WTC11 (cell line): Measurements from ENCODE around the gene KCNB1. TPM values are rescaled to one million over a fixed set of nuclear protein-coding genes. Genes with fewer than 3 reads are reported as not detected.

Experiments used
- ATAC-seq: fragments of 200-7000 bp; cut with Tn5 transposase; 2 replicates; pipeline ENCODE4 v1.10.0; 2021; ENCODE audit warnings: mild to moderate bottlenecking, moderate library complexity
- CTCF ChIA-PET: fragments of 300-600 bp; sonication (Branson Sonifier 250); formaldehyde crosslinking; loops from one replicate; lab custom pipeline; 2021; ENCODE audit warnings: antibody characterized with exemption; lab: Charles Lee
- POLR2A ChIA-PET: fragments of 350-600 bp; sonication (Branson Sonifier 250); formaldehyde crosslinking; loops from one replicate; lab custom pipeline; 2021; ENCODE audit warnings: antibody characterized with exemption; lab: Charles Lee
- DNase-seq: peaks from one replicate; pipeline ENCODE4 v3.0.0; 2021; ENCODE audit warnings: low spot score
- H3K27ac Mint-ChIP-seq: 2 replicates; pipeline ENCODE4 v1.8.0; 2021; ENCODE audit warnings: mixed read lengths
- H3K27me3 Mint-ChIP-seq: 2 replicates; pipeline ENCODE4 v1.8.0; 2021; ENCODE audit warnings: low read depth, mild to moderate bottlenecking, moderate library complexity, mixed read lengths
- H3K36me3 Mint-ChIP-seq: 2 replicates; pipeline ENCODE4 v1.8.0; 2021; ENCODE audit warnings: mixed read lengths
- H3K4me1 Mint-ChIP-seq: 2 replicates; pipeline ENCODE4 v1.8.0; 2022; ENCODE audit warnings: mixed read lengths
- H3K4me3 Mint-ChIP-seq: 2 replicates; pipeline ENCODE4 v1.8.0; 2021; ENCODE audit warnings: mild to moderate bottlenecking, moderate library complexity, mixed read lengths
- H3K9me3 Mint-ChIP-seq: 2 replicates; pipeline ENCODE4 v1.8.0; 2021; ENCODE audit warnings: mixed read lengths
- CREB1 ChIP-seq: sonication (generic); formaldehyde crosslinking; IDR thresholded peaks from 2 replicates; pipeline ENCODE4 v1.8.0; 2023; ENCODE audit warnings: mild to moderate bottlenecking, missing genetic modification reagents
- E2F4 ChIP-seq: sonication (generic); formaldehyde crosslinking; IDR thresholded peaks from 2 replicates; pipeline ENCODE4 v1.8.1; 2022; ENCODE audit warnings: low read depth, mild to moderate bottlenecking, moderate library complexity, missing genetic modification reagents, borderline replicate concordance
- ESRRA ChIP-seq: sonication (generic); formaldehyde crosslinking; IDR thresholded peaks from 2 replicates; pipeline ENCODE4 v1.8.1; 2022; ENCODE audit warnings: mild to moderate bottlenecking, missing genetic modification reagents, borderline replicate concordance
- FOXJ3 ChIP-seq: sonication (generic); formaldehyde crosslinking; IDR thresholded peaks from 2 replicates; pipeline ENCODE4 v1.9.0; 2021; ENCODE audit warnings: missing genetic modification reagents, mild to moderate bottlenecking, borderline replicate concordance
- FOXK1 ChIP-seq: sonication (generic); formaldehyde crosslinking; IDR thresholded peaks from 2 replicates; pipeline ENCODE4 v1.8.0; 2022; ENCODE audit warnings: mild to moderate bottlenecking, moderate library complexity, missing genetic modification reagents
- FOXP1 ChIP-seq: sonication (generic); formaldehyde crosslinking; IDR thresholded peaks from 2 replicates; pipeline ENCODE4 v1.8.0; 2022; ENCODE audit warnings: missing genetic modification reagents, mild to moderate bottlenecking, moderate library complexity, borderline replicate concordance
- FOXP4 ChIP-seq: sonication (generic); formaldehyde crosslinking; IDR thresholded peaks from 2 replicates; pipeline ENCODE4 v1.8.0; 2022; ENCODE audit warnings: mild to moderate bottlenecking, missing genetic modification reagents
- GABPB1 ChIP-seq: sonication (generic); formaldehyde crosslinking; IDR thresholded peaks from 2 replicates; pipeline ENCODE4 v1.8.1; 2023; ENCODE audit warnings: mild to moderate bottlenecking, missing genetic modification reagents
- GTF2I ChIP-seq: fragments of 250-450 bp; sonication (Bioruptor Pico); conservative IDR thresholded peaks from 2 replicates; pipeline ENCODE4 v1.4.0; 2021; ENCODE audit warnings: mild to moderate bottlenecking
- HMGA2 ChIP-seq: fragments of 250-450 bp; sonication (Bioruptor Pico); IDR thresholded peaks from 2 replicates; pipeline ENCODE4 v1.4.0; 2021; ENCODE audit warnings: mild to moderate bottlenecking, moderate library complexity
- IRF2 ChIP-seq: sonication (generic); formaldehyde crosslinking; IDR thresholded peaks from 2 replicates; pipeline ENCODE4 v1.8.0; 2022; ENCODE audit warnings: low read depth, missing genetic modification reagents, borderline replicate concordance
- KAT7 ChIP-seq: sonication (generic); formaldehyde crosslinking; IDR thresholded peaks from 2 replicates; pipeline ENCODE4 v1.8.1; 2023; ENCODE audit warnings: missing genetic modification reagents, mild to moderate bottlenecking, borderline replicate concordance
- NR1H2 ChIP-seq: sonication (generic); formaldehyde crosslinking; IDR thresholded peaks from 2 replicates; pipeline ENCODE4 v1.9.0; 2021; ENCODE audit warnings: mild to moderate bottlenecking, moderate library complexity, missing genetic modification reagents
- NR3C1 ChIP-seq: sonication (generic); formaldehyde crosslinking; conservative IDR thresholded peaks from 2 replicates; pipeline ENCODE4 v1.8.1; 2023; ENCODE audit warnings: low read depth, mild to moderate bottlenecking, missing genetic modification reagents
- SP1 ChIP-seq: sonication (generic); formaldehyde crosslinking; conservative IDR thresholded peaks from 2 replicates; pipeline ENCODE4 v1.8.1; 2022; ENCODE audit warnings: missing genetic modification reagents
- TCF7 ChIP-seq: sonication (generic); formaldehyde crosslinking; IDR thresholded peaks from 2 replicates; pipeline ENCODE4 v1.8.0; 2022; ENCODE audit warnings: mild to moderate bottlenecking, low read depth, missing genetic modification reagents, moderate library complexity
- ZBTB21 ChIP-seq: sonication (generic); formaldehyde crosslinking; IDR thresholded peaks from 2 replicates; pipeline ENCODE4 v1.8.1; 2023; ENCODE audit warnings: mild to moderate bottlenecking, missing genetic modification reagents, borderline replicate concordance
- ZNF232 ChIP-seq: sonication (generic); formaldehyde crosslinking; IDR thresholded peaks from 2 replicates; pipeline ENCODE4 v1.8.0; 2022; ENCODE audit warnings: mild to moderate bottlenecking, missing genetic modification reagents
- ZNF281 ChIP-seq: sonication (generic); formaldehyde crosslinking; IDR thresholded peaks from 2 replicates; pipeline ENCODE4 v1.8.0; 2023; ENCODE audit warnings: mild to moderate bottlenecking, missing genetic modification reagents
- ZNF317 ChIP-seq: sonication (generic); formaldehyde crosslinking; IDR thresholded peaks from 2 replicates; pipeline ENCODE4 v1.8.1; 2023; ENCODE audit warnings: low read depth, mild to moderate bottlenecking, moderate library complexity, missing genetic modification reagents, borderline replicate concordance
- ZNF396 ChIP-seq: fragments of 250-450 bp; sonication (Bioruptor Pico); IDR thresholded peaks from 2 replicates; pipeline ENCODE4 v1.8.0; 2021; ENCODE audit warnings: mild to moderate bottlenecking, moderate library complexity, borderline replicate concordance
- ZNF671 ChIP-seq: fragments of 250-450 bp; sonication (Bioruptor Pico); IDR thresholded peaks from 2 replicates; pipeline ENCODE4 v1.8.0; 2021; ENCODE audit warnings: mild to moderate bottlenecking
- total RNA-seq: library from RNA; stranded (reverse); gene quantifications from 3 replicates; pipeline ENCODE4 v1.2.3, GENCODE V29; 2021
- TF ChIP-seq, protein P1 (sequence below): sonication (generic); formaldehyde crosslinking; IDR thresholded peaks from 2 replicates; pipeline ENCODE4 v1.8.0; 2022; ENCODE audit warnings: mild to moderate bottlenecking, missing genetic modification reagents
- TF ChIP-seq, protein P2 (sequence below): sonication (generic); formaldehyde crosslinking; IDR thresholded peaks from 2 replicates; pipeline ENCODE4 v1.8.1; 2023; ENCODE audit warnings: mild to moderate bottlenecking, missing genetic modification reagents, borderline replicate concordance

Gene KCNB1
- total RNA-seq, 1 experiment from 2014 or later = 1.1 TPM

DNA sequence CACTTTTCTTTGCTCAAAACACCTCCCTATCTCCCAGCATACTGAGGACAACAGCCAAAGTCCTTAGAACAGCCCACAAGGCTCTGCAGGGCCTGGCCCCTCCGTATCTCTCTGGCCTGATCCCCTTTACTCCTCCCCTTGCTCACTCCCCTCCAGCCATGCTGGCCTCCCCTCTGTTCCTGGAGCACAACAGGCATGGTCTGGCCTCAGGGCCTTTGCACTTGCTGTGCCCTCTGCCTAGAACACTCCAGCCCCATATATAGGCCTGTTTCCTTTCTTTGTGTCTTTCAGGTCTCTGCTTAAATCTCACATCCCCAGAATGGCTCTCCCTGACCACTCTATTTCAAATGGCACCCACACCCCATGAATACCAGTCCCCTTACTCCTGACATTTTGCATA is 62.7 kb downstream of the KCNB1 start (continued):
- TF ChIP-seq ZNF317 = no peak
- no peak for TF ChIP-seq FOXK1 (CRISPR knock-in tag)
- TF ChIP-seq ESRRA (CRISPR knock-in tag) = no peak
- no peak for TF ChIP-seq ZNF232 (CRISPR knock-in tag)
- no peak for TF ChIP-seq KAT7
- TF ChIP-seq ZNF396 = no peak
- no peak for TF ChIP-seq ZNF281 (CRISPR knock-in tag)
- no peak for TF ChIP-seq FOXP4 (CRISPR knock-in tag)
- TF ChIP-seq GABPB1 (CRISPR knock-in tag) = no peak
- TF ChIP-seq NR1H2 (CRISPR knock-in tag) = no peak
- TF ChIP-seq ZBTB21 (CRISPR knock-in tag) = no peak
- no peak for TF ChIP-seq NR3C1 (CRISPR knock-in tag)
- TF ChIP-seq E2F4 (CRISPR knock-in tag) = no peak

- TF ChIP-seq, protein P1, sequence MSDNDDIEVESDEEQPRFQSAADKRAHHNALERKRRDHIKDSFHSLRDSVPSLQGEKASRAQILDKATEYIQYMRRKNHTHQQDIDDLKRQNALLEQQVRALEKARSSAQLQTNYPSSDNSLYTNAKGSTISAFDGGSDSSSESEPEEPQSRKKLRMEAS = no peak
- no peak for TF ChIP-seq FOXJ3 (CRISPR knock-in tag)
- no peak for TF ChIP-seq SP1
- H3K9me3 Mint-ChIP-seq = peaks cover 4% of the 10 kb centered on the region
- DNase-seq = no peak
- no peaks in the 10 kb centered on the region for H3K36me3 Mint-ChIP-seq
- no peak overlapping the region for H3K27ac Mint-ChIP-seq
- H3K4me3 Mint-ChIP-seq = no peak overlapping the region
- ChIA-PET POLR2A (no interaction called here), CTCF (no interaction called here)
- H3K4me1 Mint-ChIP-seq = peaks cover 12% of the 10 kb centered on the region
- no peaks in the 10 kb centered on the region for H3K27me3 Mint-ChIP-seq
- no peak for ATAC-seq
These were observed 63.7 kb downstream of the KCNB1 start for GRCh38 chr20:49418809-49419208.

GRCh38 chr20:49417843-49418555 is 64.5 kb downstream of the KCNB1 start:
- CTCF ChIA-PET = interaction anchor here (0.5 to 2.5 kb wide), 13 partner anchors 8 to 350 kb away, joined by 3 to 17 read pairs (median 4); no protein-coding TSS in a partner anchor
- POLR2A ChIA-PET = no interaction called here
- Mint-ChIP-seq H3K9me3 (peaks cover 3% of the 10 kb centered on the region), H3K4me3 (no peak overlapping the region), H3K4me1 (peaks cover 12% of the 10 kb centered on the region), H3K27ac (no peak overlapping the region), H3K36me3 (no peaks in the 10 kb centered on the region), H3K27me3 (no peaks in the 10 kb centered on the region)
- DNase-seq (no peak), ATAC-seq (no peak)
- TF ChIP-seq ZNF671 (CRISPR knock-in tag) = no peak
- no peak for TF ChIP-seq TCF7 (CRISPR knock-in tag)
- no peak for TF ChIP-seq GABPB1 (CRISPR knock-in tag)
- no peak for TF ChIP-seq GTF2I (CRISPR knock-in tag)
- no peak for TF ChIP-seq IRF2 (CRISPR knock-in tag)
- TF ChIP-seq CREB1 (CRISPR knock-in tag) = no peak
- TF ChIP-seq FOXP1 (CRISPR knock-in tag) = no peak
- no peak for TF ChIP-seq HMGA2
- no peak for TF ChIP-seq ZNF317
- TF ChIP-seq, protein P2, sequence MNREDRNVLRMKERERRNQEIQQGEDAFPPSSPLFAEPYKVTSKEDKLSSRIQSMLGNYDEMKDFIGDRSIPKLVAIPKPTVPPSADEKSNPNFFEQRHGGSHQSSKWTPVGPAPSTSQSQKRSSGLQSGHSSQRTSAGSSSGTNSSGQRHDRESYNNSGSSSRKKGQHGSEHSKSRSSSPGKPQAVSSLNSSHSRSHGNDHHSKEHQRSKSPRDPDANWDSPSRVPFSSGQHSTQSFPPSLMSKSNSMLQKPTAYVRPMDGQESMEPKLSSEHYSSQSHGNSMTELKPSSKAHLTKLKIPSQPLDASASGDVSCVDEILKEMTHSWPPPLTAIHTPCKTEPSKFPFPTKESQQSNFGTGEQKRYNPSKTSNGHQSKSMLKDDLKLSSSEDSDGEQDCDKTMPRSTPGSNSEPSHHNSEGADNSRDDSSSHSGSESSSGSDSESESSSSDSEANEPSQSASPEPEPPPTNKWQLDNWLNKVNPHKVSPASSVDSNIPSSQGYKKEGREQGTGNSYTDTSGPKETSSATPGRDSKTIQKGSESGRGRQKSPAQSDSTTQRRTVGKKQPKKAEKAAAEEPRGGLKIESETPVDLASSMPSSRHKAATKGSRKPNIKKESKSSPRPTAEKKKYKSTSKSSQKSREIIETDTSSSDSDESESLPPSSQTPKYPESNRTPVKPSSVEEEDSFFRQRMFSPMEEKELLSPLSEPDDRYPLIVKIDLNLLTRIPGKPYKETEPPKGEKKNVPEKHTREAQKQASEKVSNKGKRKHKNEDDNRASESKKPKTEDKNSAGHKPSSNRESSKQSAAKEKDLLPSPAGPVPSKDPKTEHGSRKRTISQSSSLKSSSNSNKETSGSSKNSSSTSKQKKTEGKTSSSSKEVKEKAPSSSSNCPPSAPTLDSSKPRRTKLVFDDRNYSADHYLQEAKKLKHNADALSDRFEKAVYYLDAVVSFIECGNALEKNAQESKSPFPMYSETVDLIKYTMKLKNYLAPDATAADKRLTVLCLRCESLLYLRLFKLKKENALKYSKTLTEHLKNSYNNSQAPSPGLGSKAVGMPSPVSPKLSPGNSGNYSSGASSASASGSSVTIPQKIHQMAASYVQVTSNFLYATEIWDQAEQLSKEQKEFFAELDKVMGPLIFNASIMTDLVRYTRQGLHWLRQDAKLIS (CRISPR knock-in tag) = no peak
